GM20431 (cell line): ENCODE measurements around the gene EHBP1L1.
"Not testable (repeated sequence)": the region's sequence is repeated elsewhere in the genome, so short reads cannot be mapped to it uniquely, and the experiment has no call there.

ENCODE experiments used
- in situ Hi-C: fragments of 300-500 bp; cut with MseI, MboI; formaldehyde crosslinking; loops from one replicate; pipeline ENCODE4 v1.15.0; 2020; ENCODE audit warnings: low sequenced_read_pairs; ENCODE audit not compliant: unreplicated experiment

EHBP1L1 gene

DNA sequence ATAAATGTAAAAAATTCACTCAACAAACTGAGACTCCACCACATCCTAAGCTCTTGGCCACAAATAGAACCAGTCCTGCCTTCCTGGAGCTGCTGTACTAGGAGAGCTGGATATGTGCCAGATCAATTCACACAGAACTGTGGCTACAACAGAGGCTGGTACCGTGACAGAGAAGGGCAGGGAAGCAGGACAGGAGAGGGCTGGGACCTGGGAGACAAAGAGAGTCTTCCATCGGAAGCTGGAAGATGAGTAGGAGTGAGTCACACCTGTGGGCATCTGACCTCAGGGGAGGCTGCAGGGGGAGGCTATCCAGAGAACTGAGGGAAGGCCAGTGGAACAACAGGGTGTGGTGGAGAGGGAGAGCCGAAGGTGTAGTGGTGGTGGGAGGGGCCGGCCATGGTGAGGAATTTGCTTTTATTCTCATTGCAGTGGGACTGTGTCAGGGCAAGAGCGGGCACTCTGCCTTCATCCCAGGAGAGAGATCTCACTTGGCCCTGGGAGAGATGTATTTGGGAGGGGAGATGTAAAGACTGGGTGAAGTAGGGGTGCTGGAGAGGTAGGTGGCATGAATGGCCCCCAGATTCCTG, 15.8 kb upstream of the EHBP1L1 start:
- in situ Hi-C loops = no loop called here

DNA sequence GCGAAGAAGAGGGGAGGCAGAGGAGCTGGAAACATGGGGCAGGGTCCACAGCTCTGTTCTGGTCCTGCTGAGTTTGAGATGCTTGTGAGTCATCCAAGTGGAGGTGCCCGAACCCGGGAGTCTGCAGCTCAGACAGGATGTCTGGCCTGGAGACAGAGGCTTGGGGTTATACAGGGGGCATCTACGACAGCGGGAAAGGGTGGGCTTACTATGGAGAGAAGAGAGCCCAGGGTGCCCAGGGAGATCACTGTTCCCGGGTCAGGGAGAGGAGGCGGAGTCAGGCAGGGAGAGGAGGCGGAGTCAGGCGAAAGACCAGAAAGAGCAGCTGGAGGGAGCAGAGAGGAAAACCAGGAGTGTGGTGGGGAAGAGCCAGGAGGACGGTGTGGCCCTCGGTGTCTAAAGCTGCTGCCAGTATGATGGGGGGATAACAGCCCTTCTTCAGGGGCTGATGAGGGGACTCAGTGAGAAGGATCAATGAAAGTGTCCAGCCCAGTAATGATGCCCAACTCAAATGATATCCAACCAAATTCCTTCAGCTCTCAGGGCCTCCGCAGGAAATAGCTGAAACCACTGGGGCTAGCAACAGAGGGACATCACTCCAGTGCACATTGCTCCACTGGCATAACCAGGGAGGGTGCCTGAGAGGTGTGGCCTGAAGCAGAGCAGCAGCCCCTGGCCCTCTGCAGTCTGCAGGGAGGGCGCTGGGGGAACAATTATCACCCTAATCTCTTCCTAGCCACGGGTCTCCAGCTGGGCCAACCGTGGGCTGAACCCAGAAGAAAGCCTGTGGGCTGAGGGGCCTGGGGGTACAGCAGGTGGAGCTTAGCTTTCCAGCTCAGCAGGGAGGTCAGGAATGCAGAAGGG, 15.1 kb upstream of the EHBP1L1 start:
- in situ Hi-C loops = no loop called here

DNA sequence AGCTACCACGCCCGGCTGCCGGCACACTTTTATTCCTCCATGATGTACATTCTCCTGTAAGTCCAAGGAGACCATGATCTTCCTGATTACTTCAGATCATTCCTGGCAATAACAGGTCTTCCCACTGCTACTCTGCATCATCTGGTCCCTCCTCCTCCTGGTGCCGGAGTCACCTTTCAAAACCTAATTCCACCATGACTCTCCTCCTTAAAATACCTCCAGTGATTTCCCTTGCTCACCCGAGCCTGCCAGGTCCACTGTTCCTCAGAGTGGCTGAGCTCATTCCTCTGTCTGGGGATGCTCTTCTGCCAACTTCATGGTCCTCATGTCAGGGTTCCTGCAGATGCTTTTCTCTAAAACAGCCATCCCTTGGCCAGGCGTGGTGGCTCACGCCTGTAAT, 13.8 kb upstream of the EHBP1L1 start:
- in situ Hi-C loops = no loop called here

DNA sequence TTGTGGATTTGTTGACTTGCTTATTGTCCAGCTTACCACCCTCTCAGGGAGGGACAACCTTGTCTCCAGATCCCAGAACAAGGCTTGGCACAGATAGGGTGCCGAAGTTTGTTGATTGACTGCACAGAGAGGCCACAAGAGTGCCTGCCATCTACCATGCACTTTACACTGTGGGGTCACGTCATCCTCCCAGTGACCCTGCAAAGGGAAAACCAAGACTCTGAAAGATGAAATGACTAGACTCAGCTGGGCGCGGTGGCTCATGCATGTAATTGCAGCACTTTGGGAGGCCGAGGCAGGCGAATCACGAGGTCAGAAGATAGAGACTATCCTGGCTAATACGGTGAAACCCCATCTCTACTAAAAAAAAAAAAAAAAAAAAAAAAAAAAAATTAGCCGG, 13.1 kb upstream of the EHBP1L1 start:
- in situ Hi-C loops = no loop called here

DNA sequence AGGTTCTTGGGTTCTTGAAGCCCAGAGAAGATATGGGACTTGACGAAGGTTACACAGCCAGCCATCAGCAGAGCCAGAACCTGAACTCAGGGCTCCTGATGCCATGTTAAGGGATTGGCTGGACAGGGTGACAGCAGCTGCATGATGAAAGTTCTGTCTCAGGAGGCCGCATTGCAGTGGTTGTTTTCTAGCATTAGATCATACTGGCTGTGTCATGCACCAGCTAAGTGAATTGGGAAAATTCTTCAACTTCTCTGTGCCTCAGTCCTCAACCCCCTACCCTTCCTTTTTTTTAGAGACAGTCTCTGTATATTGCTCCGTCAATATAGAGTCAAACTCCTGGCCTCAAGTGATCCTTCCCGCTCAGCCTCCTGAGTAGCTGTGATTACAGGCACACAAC, 12.3 kb upstream of the EHBP1L1 start:
- in situ Hi-C loops = no loop called here

DNA sequence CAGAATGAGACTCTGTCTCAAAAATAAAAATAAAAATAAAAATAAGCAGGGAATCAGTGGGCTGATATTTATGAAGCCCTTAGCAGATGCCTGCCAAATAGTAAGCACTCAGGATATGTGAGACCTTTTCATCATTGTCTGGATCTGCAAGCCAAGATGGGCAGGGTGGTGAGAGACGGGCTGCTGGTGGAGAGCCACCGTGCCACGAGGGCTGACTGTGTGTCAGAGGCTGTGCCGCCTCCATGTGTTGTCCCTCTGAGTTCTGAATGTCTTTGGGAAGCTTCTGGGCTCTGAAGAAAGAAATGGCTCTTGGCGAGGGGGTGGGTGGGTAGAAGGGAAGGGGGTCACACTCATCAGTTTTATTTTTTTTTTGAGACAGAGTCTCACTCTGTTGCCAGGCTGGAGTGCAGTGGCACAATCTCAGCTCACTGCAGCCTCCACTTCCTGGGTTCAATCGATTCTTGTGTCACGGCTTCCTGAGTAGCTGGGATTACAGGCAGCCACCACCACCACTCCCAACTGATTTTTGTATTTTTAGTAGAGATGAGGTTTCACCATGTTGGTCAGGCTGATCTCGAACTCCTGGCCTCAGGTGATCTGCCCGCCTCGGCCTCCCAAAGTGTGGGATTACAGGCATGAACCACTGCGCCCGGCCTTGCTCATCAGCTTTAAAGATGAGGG, 10.8 kb upstream of the EHBP1L1 start:
- in situ Hi-C loops = not testable (repeated sequence)

DNA sequence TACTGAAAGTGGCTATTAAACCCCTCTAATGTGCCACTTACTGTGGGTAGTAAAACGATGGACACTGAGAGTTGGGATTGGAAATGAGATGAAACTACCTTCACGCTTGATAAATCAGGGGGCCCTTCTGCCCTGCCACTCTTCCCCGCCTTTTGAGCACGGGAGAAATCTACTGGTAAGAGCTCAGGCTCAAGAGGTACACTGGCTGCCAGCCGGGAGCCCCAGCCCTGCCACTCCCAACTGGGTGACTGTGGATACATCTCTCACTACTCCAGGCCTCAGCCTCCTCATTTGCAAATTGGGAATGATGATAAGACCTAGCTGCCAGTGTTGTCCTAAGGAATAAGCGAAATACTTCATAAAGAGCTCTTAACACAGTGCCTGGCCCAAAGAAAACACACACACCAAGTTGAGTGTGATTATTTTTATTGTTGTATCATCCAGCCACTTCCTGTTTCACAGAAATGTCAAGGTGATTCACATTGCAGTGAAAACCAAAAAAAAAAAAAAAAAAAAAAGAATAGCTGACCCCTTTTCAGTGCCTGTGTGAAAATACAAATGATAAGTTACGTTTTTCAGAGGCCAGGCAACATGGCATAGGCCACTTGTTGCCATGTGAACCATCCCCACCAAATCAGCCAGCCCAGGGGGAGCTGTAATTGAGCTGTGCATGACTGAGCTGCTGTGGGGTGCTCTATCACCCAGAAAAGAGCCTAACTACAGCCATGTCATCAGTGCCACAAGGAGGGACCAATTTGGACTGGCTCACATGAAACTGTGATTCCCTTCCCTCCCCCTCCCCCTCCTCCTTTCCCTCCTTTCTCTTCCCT, 10.0 kb upstream of the EHBP1L1 start:
- in situ Hi-C loops = no loop called here

DNA sequence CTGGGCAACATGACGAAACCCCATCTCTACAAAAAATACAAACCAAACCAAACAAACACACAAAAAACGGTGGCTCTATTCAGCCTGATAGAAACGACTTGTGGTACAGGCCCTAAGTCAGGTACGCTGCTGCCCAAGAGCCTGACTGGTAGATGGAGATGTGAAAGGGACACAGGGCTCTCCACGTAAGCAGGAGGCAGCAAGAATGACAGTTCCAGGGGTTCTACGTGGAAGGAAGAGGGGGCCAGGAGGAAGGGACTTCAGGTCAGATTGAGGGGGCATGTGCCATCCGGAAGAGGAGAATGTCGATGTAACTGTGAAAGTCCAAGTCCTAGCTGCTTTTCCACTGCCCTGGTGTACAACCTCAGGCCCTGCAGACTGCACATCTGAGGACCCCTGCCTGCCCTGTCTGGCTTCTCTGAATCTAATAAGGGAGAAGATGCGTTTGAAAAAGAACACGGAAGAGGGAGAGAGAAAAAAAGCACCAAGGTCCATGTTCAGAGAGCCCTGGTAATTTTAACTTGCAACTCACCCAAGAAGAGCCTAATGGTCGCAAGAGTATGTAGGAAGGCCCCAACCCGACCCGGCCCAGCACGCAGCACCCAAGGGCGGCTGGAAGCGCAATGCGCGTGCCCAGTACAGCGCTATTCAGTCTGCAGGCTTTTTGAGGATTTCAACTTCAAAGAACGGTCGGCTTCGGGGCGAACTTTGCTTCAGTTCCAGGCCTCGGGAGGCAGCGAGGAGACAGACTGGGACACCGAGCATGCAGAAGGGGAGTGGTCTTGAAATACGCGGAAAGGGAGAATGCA, 6.5 kb upstream of the EHBP1L1 start:
- in situ Hi-C loops = no loop called here

DNA sequence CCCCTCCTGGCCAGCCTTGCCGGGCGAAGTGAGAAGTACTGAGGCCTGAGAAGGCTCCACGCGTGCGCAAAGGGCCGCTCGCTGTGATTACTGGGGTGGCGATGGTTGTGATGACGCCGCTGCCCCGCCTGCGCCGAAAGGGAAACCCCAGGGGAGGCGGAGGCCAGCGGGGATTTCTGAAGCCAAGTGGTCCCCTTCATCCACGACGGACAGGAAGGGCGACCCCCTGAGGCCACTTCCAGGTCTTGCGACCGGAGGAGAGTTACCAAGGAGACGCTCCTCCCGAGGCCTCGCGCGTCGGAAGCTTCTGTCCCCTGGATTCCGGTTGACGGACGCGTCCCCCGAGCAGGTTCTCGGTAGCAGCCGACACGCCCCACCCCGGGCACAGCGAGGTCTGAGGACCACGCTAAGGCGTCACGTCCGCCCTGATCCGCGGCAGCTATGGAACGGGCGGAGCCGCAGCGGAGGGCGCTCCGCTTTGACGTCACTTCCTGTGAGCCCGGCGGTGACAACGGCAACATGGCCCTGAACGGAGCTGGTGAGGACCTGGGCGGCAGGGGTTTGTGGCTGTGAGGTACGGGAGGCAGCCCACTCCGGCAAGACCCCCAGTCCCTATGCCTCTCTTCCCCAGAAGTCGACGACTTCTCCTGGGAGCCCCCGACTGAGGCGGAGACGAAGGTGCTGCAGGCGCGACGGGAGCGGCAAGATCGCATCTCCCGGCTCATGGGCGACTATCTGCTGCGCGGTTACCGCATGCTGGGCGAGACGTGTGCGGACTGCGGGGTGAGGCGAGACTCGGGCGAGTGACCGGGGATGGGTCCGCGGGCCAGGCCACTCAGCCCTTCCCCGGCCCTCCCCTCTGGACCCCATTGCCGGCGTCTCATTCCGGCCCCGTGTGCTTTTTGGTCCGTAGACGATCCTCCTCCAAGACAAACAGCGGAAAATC, 5.6 kb upstream of the EHBP1L1 start, which contains the start of gene ZNRD2:
Gene ZNRD2 (plus strand): TSS at position 505 of the 946 bp plus-strand sequence. CDS start 15 bp downstream, at position 520.
- in situ Hi-C loops = no loop called here

DNA sequence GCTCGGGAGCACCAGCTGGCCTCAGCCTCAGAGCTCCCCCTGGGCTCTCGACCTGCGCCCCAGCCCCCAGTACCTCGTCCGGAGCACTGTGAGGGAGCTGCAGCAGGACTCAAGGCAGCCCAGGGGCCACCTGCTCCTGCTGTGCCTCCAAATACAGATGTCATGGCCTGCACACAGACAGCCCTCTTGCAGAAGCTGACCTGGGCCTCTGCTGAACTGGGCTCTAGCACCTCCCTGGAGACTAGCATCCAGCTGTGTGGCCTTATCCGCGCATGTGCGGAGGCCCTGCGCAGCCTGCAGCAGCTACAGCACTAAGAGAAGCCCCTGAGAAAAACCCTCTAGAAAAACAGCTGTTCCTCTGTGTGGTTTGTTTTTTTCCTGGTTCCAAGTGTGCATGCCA, 4.4 kb upstream of the EHBP1L1 start:
- in situ Hi-C loops = no loop called here

DNA sequence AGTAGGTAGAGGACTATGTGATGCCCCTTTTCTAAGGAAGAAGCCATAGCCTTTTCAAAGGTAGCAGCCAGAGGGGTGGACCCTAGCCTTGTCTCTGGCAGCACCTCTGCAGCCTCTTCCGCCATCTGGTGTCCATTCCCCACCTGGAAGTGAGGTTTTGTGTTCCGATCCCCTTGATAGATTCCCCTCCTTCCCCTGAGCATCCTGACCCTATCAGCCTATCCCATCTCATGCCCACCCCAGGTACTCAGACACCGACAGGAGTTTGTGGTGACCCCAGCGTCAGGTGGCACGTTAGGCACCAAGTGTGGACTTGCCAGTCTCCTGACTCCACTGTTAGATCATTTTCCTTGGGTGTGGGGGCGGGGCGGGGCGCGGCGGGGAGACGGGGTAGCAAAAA, 3.9 kb upstream of the EHBP1L1 start:
- in situ Hi-C loops = no loop called here

DNA sequence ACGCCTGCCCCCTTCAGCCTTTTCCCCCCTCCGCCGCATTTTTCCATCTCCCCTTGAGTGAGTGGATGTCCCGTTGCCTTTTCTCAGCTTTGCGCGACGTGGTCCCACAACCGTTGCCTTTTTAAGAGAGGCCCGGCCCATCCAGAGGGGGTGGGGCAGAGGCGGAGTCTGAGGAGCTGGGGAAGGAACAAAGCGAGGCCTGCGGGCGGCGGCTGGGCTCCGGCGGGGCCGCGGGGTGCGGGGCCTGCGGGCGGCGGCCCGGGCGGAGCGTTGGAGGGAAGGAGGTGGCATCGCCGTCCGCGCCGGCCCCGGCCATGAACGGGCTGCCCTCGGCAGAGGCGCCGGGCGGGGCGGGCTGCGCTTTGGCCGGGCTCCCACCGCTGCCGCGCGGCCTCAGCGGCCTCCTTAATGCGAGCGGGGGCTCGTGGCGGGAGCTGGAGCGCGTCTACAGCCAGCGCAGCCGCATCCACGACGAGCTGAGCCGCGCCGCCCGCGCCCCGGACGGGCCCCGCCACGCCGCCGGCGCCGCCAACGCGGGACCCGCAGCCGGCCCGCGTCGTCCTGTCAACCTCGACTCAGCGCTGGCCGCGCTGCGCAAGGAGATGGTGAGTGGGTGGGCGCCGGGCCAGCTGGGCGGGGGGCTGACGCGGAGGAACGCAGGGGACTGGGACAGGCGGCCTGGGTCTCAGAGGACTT, 3.3 kb upstream of the EHBP1L1 start, which contains the start of gene FAM89B:
Gene FAM89B (plus strand): TSS at position 183 of the 696 bp plus-strand sequence. CDS start 132 bp downstream, at position 315.
- in situ Hi-C loops = no loop called here

DNA sequence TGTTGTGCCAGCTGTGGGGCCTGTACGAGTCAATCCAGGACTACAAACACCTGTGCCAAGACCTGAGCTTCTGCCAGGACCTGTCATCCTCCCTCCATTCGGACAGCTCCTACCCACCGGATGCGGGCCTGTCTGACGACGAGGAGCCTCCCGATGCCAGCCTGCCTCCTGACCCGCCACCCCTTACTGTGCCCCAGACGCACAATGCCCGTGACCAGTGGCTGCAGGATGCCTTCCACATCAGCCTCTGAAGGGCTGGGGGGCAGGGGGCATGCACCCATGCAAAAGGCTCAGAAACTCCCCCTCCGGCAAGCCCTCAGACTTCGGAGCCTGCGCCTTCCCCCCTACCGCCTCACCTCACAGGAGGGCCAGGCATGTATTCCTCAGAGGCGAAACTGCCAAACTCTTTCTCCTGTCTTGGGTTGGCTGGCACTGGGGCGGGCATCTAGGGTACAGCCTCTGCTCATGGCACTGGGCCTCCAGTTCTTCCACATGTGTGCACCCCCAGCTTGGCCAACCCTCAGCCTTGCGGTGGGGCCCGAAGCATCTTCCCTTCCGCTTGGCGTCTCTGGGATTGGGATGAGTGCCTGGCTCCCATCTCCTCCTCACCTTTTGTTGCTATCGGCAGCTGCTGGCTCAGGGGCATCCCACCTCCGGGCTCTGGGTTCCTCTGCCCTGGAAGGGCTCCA, 2.3 kb upstream of the EHBP1L1 start:
- in situ Hi-C loops = no loop called here

DNA sequence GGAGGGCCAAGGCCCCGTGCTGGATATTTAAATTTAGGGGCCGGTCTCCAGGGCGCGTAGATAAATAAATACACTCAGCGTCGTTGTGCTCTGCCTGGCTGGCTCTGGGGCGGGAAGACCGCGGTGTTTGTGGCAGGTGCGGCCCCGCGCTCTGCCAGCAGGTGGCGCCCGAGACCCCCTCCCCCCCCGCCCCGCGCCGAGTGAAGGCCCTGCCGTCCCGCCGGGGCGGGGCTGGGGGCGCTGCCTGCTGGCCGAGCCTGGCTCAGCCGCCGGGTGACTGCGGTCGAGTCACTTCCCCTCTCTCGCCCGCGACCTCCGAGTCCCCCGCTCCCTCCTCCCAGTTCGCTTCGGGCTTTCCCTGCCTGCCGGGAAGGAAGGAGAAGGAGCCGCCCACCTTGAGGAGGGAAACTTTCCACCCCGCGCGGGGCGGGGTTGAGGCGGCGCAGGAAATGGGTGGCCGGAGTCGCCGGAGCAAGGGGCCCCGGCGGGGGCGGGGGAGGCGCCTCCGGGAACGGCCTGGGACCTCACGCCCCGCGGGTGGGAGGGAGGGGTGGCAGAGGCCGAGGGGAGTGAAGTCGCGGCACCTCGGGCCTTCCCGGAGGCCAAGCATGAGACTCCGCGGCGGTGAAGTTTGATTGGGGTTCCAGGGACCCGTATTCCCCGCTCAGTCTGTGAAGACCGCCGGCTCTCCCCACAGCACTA, 1.6 kb upstream of the EHBP1L1 start:
- in situ Hi-C loops = no loop called here

DNA sequence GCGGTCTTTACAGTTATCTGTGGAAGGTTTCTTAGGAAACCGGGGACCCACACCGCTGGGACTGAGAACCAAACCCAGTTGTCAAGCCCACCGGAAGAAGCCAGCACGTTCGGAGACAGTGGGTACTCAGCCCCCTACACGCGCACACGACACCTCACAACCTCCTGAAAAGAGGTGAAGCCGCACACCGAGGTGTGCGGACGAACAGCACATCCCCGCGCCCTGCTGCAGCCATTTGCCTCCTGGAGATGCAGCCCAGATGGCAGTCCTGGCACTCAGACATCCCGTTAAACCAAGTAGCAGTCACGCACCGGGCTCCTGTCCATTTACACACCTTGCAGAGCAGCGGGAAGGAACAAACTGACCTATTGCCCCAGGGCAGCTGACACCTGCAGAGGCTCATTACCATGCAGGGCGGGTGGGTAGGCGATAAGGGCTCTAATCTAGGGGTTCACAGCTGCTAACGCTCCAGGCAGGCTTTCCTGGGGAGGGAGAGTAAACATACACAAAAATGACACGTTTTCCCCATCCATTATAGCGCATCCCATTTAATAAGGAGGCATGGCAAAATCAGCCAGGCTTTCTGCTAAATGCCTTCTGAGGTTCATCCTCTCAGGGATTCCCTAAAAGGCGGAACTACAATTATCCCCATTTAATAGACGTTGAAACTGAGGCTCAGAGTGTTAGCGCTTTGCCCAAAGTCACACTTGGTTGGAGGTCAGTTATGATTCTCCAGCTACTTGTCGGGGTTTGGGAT, 864 bp upstream of the EHBP1L1 start:
- in situ Hi-C loops = no loop called here
